SK-N-MC (cell line): Measurements from ENCODE around the gene BABAM2.
A peak's percentile ranks its signal among the peaks of the same experiment; 100 is the strongest.

Experiments
- DNase-seq: peaks from one replicate; pipeline ENCODE4 v3.0.0-alpha.2; 2011; ENCODE audit warnings: low read depth, low spot score
- H3K27ac ChIP-seq: fragments of 200-600 bp; sonication (generic); 2 replicates; pipeline ENCODE4 v1.5.1; 2016; ENCODE audit warnings: mixed run types
- H3K36me3 ChIP-seq: fragments of 200-600 bp; sonication (generic); 2 replicates; pipeline ENCODE4 v1.6.1; 2017; ENCODE audit warnings: antibody characterized with exemption, low read length, mixed read lengths; ENCODE audit not compliant: insufficient read depth
- H3K4me3 ChIP-seq: fragments of 200-600 bp; sonication (generic); 2 replicates; pipeline ENCODE4 v1.5.1; 2016
- H3K9ac ChIP-seq: fragments of 200-600 bp; sonication (generic); 2 replicates; pipeline ENCODE4 v1.8.0; 2017; ENCODE audit warnings: mixed run types, mixed read lengths; ENCODE audit not compliant: insufficient read length
- H3K9me3 ChIP-seq: fragments of 200-600 bp; sonication (generic); 2 replicates; pipeline ENCODE4 v1.6.1; 2017; ENCODE audit warnings: low read depth, mild to moderate bottlenecking, antibody characterized with exemption, low read length, moderate library complexity, mixed read lengths
- EZH2 ChIP-seq: fragments of 200-600 bp; sonication (generic); IDR thresholded peaks from one replicate; pipeline ENCODE4 v1.6.1; 2017; ENCODE audit warnings: antibody characterized with exemption
- FOXP2 ChIP-seq: optimal IDR thresholded peaks from 2 replicates; pipeline ENCODE3; 2011; ENCODE audit warnings: mild to moderate bottlenecking, moderate library complexity; ENCODE audit not compliant: insufficient read depth; ENCODE audit errors: extremely low read length, control extremely low read depth
- POLR2AphosphoS5 ChIP-seq: IDR thresholded peaks from 2 replicates; pipeline ENCODE4 v1.6.1; 2012; ENCODE audit warnings: mild to moderate bottlenecking, low read depth, low read length, borderline replicate concordance

The BABAM2 gene

DNA sequence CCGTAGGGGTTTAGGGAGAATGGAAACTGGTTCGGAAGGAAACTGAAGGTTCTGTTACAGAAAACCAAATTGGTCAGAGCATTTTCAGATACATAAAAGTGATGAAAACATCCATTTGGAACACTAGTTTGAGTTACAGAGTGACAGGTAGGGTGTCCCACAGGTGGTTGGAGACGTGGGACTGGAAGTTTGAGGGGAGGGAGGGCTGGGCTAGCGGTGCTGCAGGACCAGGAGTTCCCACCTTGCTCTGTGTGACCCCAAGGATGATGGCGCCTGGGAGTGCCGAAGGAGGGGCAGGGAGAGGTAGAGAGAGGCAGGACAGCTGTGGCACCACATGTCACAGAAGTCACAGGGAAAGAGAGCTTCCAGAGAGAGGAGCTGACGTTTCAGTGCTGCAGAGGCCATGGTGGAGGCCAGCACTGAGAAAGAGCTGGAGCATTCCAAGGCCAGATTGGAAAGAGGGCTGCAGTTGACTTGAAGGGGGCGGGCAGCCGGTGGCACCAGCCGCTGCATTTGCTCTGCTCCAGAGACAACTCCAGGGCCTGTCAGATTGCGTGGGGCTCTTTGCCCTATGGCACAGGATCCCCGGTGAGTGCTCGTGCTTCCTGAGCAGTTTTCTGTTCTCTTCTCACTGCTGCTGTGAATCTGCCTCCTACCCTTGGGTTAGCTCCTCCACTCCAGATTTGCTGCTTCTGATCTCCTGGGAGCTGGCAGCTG lies 445.9 kb downstream of the BABAM2 start:
- Histone ChIP-seq H3K27ac (peak overlapping the region; percentile 61; the same call in 1 of the 2 replicates), H3K4me3 (no peak overlapping the region), H3K9me3 (no peaks in the 10 kb centered on the region), H3K9ac (no peak overlapping the region), H3K36me3 (no peaks in the 10 kb centered on the region)
- DNase-seq, result no peak
- TF ChIP-seq EZH2 (no peak), FOXP2 (no peak), POLR2AphosphoS5 (no peak)

DNA sequence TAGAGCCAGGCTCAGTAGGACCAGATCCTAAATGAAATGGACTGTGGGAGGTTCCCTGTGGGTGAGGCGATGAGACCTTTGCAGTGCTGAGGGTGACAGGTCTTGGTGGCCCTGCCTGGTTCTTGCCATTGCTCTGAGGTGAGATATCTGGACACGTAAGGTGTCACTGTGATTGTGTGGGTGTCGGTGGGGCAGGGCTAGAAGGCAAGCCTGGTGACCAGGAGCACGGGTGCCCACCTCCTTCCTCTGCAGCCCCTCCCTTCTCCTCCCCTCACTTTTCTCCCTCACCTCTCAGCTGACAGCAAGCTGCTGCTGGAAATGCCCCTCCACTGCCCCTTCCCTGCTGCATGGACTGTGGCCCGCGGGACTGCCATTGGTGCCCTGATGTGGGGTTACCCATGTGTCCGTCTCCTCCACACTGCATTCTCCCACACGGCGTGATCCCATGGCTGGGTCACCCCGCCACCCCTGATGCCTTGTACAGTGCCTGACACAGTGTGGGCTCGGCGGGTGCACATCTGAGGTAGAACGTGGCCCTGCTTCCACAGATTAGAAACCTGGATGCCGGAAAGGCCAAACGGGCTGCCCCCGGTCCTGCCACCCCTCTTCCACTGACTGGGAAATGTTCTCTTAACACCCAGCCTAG lies 446.6 kb downstream of the BABAM2 start:
- DNase-seq, result no peak
- Histone ChIP-seq H3K4me3 (no peak overlapping the region), H3K27ac (peak overlapping the region; percentile 95; the same call in 1 of the 2 replicates), H3K9me3 (no peaks in the 10 kb centered on the region), H3K9ac (no peak overlapping the region), H3K36me3 (no peaks in the 10 kb centered on the region)
- TF ChIP-seq POLR2AphosphoS5, result no peak
- TF ChIP-seq FOXP2, result no peak
- no peak for TF ChIP-seq EZH2

DNA sequence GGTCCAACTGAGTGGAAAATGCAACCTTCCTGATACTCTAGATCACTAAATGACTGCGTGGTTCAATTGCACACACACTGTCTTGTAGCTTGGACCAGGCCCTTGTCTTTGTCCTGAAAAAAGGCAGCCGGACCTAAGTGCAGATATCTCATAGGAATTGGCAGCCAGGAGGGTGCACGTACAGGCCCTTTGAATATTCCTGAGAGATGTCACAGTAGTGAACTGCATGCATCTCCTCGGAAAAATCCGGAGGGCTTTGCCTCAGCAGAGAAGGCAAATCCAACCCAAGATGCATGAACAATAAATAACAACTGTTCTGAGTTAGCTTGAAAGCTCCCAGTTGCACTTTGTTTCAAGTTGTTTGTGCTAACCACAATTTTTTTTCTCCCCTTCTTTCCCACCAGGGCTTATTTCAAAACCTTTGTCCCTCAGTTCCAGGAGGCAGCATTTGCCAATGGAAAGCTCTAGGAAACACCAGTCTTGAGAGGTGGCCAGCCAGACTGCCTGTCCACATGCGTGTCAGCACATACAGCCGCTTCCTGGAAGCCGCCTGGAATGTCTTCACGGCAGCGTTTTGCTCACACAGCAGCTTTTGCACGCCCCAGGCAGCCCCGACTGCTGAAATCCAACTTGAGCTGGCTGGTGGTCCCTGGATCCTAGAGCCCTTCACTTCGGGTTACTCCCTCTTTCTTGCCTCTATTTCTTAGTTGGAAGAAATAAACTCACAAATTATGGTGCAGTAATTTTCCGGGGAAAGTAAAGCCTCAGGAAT lies 447.7 kb downstream of the BABAM2 start:
- peak overlapping the region; percentile 63 for H3K4me3 ChIP-seq
- peak; percentile 65 for DNase-seq
- no peak for TF ChIP-seq EZH2
- TF ChIP-seq POLR2AphosphoS5, result peak; percentile 57; the same call in 1 of the 2 replicates
- peak overlapping the region; percentile 27 for H3K9ac ChIP-seq
- no peaks in the 10 kb centered on the region for H3K36me3 ChIP-seq
- H3K9me3 ChIP-seq, result no peaks in the 10 kb centered on the region
- peak overlapping the region; percentile 95 for H3K27ac ChIP-seq

DNA sequence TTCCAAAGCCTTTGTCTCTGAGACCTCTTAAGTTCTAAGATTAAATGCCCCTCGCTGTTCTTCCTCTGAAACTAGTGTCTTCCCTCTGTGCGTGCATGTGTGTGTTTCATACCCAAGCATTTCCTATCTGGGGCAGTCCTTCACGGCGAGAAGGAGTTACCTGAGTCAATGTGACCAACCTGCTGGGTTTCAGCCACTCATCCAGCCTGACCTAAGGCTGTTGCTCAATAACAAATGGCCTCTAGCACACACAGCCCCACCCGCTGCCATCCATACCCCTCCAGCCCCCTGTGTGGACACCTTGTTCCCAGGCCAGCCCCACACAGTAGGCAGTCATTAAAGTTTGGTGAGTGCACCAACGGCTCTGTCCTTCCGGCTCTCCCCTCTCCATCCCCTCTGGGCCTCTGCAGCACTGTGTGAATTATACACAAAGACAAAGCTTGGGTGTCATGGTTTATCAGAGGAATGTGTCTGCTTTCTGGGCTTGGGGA lies 448.3 kb downstream of the BABAM2 start:
- DNase-seq, result no peak
- Histone ChIP-seq H3K27ac (peak overlapping the region; percentile 95), H3K4me3 (peak overlapping the region; percentile 63), H3K36me3 (no peaks in the 10 kb centered on the region), H3K9ac (peak overlapping the region; percentile 27), H3K9me3 (no peaks in the 10 kb centered on the region)
- TF ChIP-seq EZH2 (no peak), FOXP2 (no peak), POLR2AphosphoS5 (no peak)

DNA sequence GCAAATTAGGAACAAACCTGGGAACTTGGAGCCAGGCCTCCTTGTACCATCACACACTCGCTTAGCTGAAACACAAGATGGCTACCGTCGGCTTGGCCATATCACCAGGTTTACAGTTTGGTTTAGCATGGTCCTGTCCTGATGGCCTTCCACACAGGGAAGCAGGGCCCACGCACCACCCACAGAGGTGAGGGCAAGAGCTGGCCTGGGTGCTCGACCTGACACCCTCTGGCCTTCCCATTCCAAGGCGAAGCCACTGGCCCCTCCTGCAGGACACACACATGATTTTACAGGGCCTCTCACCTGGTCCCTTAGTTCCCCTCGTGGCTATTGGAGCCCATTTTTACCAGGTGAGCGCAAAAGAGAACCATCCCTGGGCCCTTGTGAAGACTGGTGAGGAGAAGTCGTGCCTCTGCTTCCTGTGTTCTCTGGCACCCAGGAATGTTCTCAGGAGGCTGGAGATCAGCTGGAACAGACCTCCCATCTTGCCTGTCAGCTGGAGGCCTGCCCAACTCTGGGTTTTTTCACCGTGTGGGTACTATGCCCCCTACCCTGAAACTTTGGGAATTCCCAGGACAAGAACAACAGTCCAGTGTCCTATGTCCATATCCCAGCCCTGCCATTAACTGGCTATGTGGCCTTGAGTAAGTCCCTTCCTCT lies 449.1 kb downstream of the BABAM2 start:
- Histone ChIP-seq H3K9ac (no peak overlapping the region), H3K27ac (peak overlapping the region; percentile 95), H3K4me3 (no peak overlapping the region), H3K9me3 (no peaks in the 10 kb centered on the region), H3K36me3 (no peaks in the 10 kb centered on the region)
- no peak for TF ChIP-seq EZH2
- TF ChIP-seq POLR2AphosphoS5, result no peak
- no peak for TF ChIP-seq FOXP2
- DNase-seq, result no peak

DNA sequence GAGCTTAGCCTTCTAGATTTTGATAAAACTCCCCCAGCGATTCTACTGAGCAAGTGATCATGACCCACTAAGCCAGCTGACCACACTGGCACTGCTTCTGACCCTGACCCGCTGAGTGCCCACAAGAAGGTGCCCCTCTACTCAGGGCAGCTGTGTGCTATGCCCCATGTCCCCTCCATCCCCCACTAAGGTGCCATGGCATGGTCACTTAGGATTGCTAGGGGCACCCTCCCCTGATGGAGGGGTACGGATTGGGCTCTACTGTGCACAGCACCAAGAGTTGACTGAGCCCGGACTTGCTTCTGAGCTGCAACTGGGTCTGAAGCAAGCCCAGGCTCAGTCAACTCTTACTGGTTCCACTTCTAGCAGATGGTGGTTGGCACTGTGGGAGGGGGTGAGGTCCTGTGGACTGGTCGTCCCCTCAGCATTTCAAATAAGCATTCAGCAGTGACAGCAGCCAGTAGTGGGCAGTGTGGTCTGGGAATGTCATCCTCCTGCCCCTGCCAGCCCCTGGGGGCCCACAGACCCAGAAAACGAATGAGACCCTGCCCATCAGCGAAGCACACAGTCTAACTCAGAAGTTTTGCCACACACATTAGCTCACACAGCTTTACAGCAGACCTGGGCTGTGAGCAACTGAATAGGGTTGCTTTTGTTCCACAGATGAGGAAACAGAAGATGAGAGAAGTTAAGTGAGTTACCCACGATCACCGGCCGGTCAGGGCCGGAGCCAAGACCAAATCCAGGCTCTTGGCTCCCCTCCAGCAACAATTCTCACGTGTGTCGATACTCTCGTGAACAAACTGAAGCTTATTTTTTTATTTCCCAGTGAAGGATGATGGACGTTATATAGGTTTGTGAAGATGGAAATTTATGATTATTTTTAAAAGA lies 450.0 kb downstream of the BABAM2 start:
- Histone ChIP-seq H3K36me3 (no peaks in the 10 kb centered on the region), H3K4me3 (no peak overlapping the region), H3K9ac (no peak overlapping the region), H3K9me3 (no peaks in the 10 kb centered on the region), H3K27ac (peak overlapping the region; percentile 48)
- DNase-seq, result no peak
- TF ChIP-seq POLR2AphosphoS5, result no peak
- TF ChIP-seq FOXP2, result no peak
- no peak for TF ChIP-seq EZH2

DNA sequence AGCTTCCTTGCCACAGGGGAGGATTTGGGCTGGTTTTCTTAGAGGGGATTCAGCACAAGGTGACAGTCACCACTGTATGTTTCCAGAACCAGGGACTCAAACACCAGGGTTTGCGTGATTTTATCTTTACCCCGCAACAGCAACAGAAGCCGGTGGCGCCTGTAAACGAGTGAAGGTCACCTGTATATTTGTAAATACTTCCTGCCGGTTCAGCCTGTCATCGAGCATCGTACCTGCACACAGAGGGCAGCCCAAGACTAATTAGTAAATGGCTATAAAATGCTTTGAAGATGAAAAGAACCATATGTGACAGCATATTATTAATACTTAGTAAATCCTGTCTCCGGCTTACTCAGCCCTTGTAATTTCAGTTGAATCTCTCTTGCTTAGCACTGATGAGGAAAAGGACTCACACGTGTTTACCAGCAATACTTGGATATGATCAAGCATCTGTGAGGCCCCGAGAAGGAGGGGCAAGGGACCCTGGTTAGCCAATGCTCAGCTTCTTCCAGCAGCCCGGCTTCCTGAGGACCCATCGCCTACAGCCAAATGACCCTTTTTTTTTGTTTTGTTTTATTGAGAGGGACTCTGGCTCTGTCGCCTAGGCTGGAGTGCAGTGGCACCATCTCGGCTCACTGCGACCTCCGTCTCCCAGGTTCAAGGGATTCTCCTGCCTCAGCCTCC lies 450.8 kb downstream of the BABAM2 start:
- H3K9me3 ChIP-seq, result no peaks in the 10 kb centered on the region
- H3K27ac ChIP-seq, result peak overlapping the region; percentile 48
- H3K9ac ChIP-seq, result no peak overlapping the region
- DNase-seq, result no peak
- H3K36me3 ChIP-seq, result no peaks in the 10 kb centered on the region
- H3K4me3 ChIP-seq, result no peak overlapping the region
- TF ChIP-seq FOXP2 (no peak), POLR2AphosphoS5 (no peak)
